ENCODE measurements around the gene SNAPIN.

DNA sequence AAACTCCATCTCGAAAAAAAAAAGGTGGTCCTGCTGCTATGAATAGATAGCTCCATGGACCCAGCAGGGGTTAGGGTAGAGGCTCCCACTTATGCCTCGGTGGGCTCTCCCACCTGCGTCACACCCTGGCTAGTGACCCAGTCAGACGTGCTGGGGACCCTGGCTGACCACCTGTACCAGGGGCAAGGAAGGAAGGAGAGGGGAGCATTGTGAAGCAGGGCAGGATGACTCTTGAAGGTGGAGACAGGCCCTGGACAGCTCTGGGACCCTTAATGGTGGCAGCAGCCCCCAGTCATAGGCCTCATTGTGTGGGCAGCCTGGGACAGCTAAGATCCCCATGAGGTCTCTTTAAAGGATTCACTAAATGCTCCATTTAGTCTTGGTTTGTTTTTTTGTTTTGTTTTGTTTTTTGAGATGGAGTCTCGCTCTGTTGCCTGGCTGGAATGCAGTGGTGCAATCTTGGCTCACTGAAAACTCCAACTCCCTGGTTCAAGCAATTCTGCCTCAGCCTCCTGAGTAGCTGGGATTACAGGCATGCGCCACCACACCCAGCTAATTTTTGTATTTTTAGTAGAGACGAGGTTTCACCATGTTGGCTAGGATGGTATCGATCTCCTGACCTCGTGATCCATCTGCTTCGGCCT lies 10.4 kb upstream of the SNAPIN start:
- TF ChIP-seq EZH2 (IDR thresholded peaks at IDR 0.05; ENCODE audit: borderline replicate concordance, low read length), result no peak
- TF ChIP-seq, protein P1, sequence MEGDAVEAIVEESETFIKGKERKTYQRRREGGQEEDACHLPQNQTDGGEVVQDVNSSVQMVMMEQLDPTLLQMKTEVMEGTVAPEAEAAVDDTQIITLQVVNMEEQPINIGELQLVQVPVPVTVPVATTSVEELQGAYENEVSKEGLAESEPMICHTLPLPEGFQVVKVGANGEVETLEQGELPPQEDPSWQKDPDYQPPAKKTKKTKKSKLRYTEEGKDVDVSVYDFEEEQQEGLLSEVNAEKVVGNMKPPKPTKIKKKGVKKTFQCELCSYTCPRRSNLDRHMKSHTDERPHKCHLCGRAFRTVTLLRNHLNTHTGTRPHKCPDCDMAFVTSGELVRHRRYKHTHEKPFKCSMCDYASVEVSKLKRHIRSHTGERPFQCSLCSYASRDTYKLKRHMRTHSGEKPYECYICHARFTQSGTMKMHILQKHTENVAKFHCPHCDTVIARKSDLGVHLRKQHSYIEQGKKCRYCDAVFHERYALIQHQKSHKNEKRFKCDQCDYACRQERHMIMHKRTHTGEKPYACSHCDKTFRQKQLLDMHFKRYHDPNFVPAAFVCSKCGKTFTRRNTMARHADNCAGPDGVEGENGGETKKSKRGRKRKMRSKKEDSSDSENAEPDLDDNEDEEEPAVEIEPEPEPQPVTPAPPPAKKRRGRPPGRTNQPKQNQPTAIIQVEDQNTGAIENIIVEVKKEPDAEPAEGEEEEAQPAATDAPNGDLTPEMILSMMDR (IDR thresholded peaks at IDR 0.05; ENCODE audit: low read length), result no peak
